ENCODE results near the gene RBCK1.

The RBCK1 gene

GRCh38 chr20:399182-399707 is 8.9 kb upstream of the RBCK1 start:
- no peak for DNase-seq (ENCODE audit: low spot score)

GRCh38 chr20:400128-400453 is 8.0 kb upstream of the RBCK1 start:
- no peak for DNase-seq (ENCODE audit: low spot score)

DNA sequence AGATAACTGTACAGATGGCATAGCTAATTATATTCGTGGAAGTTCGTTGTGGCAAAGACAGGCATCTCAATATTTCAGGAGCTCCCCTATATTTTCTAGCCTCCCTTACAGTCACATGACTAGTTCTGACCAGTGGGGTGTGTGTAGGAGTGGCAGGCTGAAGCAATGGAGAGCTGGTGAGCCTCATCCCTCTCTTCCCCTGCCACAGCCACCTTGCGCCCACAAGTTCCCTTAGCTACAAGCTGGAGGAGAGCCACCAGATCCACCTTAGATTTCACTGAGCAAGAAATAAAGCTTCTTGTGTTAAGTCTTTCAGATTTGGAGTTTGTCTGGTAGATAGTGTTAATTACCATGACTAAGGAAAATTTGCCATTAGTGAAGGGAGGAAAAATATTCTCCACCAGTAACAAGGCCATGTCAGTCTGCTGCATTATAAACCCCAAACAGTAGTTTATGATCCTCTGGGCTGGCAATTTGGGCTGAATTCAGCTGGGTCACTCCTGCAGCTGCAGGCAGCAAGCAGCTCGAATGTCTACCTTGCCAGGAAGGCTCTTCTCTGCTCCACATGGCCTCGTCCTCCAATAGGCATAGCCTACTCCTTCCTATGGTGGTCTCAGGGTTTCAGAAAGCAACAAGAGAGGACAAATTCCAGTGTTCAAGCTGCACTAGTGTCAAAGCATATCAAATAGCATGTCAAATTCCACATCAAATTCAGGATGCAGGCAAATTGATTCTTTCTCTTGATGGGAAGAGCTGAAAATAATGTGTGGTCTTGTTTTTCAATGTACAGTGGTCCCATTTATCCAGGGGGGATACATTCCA is 7.4 kb upstream of the RBCK1 start:
- no peak for DNase-seq (ENCODE audit: low spot score)

DNA sequence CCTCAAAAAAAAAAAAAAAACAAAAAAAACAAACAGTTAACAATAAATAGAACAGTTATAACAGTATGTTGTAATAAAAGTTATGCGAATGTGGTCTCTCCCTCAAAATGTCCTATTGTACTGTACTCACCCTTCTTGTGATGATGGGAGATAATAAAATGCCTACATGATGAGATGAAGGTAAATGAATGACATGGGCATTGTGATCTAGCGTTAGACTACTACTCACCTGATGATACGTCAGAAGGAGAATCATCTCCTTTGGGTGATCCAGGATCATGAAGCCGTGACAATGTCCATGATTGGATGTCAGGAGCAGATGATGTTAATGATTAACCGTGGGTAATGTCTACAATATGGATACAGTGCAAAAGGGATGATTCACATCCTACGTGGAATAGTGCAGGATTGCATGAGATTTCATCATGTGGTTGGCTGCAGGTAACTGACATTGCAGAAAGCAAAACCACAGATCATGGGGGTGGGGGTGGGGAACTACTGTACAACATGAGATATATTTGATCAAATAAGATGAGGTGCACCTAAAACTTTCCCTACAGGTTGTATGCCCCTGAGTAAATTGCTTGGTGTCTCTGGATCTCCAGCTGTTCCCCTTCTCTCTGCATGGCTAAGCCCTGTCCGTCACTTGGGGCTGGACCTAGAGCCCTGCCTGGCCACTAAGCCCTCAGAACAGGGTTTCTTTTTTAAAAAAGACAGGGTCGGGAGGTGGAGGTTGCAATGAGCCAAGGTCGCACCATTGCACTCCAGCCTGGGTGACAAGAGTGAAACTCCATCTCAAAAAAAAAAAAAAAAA is 6.2 kb upstream of the RBCK1 start:
- DNase-seq (ENCODE audit: low spot score): no peak

- no peak for DNase-seq (ENCODE audit: low spot score)
These were observed 5.6 kb upstream of the RBCK1 start for GRCh38 chr20:402496-402885.

DNA sequence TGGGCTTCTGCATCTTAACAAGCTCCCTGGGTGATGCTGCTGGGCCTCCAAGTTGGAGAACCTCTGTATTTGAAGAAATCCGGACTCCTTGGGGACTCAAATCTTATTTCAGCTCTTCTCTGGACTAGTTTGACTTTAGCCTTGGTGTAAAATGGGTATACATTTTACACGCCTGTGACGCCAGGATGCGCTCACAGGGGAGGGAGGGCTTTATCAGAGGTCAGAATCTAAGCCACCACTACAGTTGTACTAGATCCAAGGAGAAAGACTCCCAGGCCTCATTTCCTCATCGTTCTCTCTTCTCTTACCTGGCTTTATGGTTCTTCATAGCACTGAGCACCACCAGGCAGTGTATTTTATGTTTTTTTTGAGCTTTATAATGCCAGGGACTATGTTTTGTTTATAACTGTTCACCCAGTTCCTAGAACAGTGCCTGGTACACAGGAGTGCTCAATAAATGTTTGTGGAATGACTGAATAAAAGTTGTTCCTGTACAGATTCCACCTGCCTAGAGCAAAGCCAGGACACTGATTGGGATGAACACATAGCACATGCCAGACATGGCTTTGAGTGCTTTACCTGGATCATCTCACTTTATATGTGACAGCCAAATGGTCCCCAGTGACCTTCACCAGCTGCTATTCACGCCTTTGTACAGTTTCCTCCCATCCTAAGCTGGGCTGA is 5.1 kb upstream of the RBCK1 start:
- no peak for DNase-seq (ENCODE audit: low spot score)

DNA sequence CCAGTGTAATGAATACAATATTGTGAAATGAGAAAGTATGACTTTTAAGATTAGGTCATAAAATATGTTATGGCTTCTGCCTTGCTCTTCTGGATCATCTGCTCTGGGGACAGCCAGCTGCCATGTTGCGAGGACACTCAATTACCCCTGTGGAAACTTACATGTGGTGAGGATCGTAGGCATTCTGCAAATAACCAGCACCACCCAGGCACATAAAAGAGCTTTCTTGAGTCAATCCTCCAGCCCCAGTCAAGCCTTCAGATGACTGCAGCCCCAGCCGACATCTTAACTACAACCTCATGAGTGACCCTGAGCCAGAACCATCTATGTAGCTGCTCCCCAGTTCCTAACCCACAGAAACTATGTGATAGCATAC is 4.5 kb upstream of the RBCK1 start:
- DNase-seq (ENCODE audit: low spot score): no peak

- no peak for DNase-seq (ENCODE audit: low spot score)
These were observed 4.0 kb upstream of the RBCK1 start for GRCh38 chr20:404088-404487.

DNA sequence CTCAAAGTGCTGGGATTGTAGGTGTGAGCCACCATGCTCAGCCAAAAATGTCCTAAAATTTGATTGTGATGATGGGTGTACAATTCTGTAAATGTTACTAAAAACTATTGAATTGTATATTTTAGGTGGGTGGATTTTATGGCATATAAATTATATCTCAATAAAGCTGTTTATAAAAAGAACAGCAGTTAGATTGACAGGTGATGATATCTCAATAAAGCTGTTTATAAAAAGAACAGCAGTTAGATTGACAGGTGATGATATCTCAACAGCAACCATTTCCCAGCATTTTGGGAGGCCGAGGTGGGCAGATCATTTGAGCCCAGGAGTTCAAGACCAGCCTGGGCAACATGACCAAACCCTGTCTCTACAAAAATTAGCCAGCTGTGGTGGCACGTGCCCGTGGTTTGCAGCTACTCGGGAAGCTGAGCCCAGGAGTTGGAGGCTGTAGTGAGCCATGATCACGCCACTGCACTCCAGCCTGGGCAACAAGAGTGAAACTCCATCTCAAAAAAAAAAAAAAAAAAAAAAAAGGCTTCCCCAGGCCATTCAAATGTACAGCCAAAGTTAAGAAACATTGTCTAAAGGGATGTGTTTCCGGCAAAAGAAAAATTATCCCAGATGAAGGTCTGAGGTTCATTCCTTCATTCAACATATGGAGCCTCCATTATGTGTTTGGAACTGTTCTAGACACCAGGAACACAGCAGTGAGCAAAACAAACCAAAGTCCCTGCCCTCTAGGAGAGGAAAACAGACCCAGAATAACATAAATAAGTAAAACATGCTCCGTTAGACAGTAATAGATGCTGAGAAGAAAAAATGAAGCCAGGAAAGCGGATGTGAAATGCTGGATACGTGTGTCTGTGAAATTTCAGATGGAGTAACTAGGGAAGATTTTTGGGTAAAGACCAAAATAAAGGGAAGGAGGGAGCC is 1.6 kb upstream of the RBCK1 start:
- no peak for DNase-seq (ENCODE audit: low spot score)

- peak; percentile 72 for DNase-seq (ENCODE audit: low spot score)
These were observed 756 bp upstream of the RBCK1 start for GRCh38 chr20:407133-407952.

DNA sequence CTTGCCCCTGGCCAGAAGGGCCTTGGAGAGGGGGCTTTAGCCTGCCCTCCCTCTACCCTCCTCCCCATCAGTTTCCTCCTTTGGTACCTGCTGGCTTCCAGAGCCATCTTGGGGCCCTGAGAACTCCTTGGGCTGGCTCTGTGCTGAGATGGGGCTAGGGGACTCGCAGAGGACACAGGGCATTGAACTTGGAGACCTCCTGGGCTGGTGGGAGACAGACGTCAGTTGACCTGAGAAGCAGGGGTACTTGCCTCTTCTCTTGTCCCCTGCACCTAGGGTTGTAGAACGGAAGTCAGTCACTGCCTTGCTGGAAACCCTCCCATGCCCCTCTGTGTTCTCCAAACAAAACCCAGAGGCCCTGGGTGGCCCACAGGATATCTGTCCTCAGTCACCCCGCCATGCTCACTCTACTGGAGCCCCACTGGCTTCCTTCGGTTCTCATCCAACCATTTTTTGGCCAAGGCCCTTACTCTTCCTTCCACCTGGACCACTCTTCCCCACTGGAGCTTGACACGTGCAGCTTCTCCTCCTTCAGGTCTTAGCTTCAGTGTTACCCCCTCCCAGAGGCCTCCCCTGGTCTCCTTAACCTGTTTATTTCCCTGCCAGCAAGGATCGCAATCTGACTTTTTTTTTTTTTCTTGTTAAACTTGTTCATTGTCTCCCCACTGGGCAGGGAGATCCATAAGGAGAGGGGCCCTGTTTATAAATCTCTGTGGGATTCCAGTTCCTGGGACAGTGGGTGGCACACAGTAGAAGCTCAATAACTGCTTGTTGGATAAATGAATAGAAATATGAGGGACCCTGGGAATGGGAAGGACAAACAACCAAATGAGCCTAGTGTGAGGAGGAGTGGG is 971 bp downstream of the RBCK1 start:
- peak; percentile 22 for DNase-seq (ENCODE audit: low spot score)

GRCh38 chr20:409697-410559 is 1.8 kb downstream of the RBCK1 start:
- peak; percentile 33 for DNase-seq (ENCODE audit: low spot score)

DNA sequence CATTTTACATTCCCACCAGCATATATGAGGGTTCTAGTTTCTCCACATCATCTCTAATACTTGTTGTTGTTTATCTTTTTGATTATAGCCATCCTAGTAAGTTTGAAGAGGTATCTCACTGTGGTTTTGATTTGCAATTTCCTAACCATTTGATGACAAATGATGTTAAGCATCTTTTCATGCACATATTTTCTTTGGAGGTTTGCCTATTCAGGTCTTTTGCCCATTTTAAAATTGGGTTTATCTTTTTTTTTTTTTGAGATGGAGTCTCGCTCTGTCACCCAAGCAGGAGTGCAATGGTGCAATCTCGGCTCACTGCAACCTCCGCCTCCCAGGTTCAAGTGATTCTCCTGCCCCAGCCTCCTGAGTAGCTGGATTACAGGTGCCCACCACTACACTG is 4.0 kb downstream of the RBCK1 start:
- DNase-seq (ENCODE audit: low spot score): no peak

GRCh38 chr20:414161-414560 is 6.1 kb downstream of the RBCK1 start:
- no peak for DNase-seq (ENCODE audit: low spot score)

GRCh38 chr20:415820-416322 is 7.8 kb downstream of the RBCK1 start:
- no peak for DNase-seq (ENCODE audit: low spot score)

- DNase-seq (ENCODE audit: low spot score): no peak
These were observed 9.1 kb downstream of the RBCK1 start for GRCh38 chr20:416950-417800.

DNA sequence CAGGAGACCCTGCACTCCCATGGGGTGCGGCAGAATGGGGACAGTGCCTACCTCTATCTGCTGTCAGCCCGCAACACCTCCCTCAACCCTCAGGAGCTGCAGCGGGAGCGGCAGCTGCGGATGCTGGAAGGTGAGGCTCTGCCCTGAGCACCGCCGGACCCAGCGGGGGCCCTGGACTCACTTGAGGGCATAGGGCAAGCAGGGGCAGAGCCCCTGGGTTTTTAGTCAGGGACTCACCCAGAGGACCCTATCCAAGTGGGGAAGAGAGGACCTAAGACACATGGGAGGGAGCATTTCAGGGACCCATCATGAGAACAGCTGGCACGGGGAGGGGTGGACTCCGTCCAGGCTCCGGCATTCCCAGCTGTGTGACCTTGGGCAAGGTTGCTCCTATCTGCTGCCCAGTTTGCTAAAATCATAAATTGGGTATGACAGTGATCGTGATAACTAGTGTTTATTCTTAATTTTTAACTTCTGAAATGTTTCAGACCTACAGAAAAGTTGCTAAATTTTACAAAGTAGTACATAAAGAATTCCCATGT is 9.8 kb downstream of the RBCK1 start:
- DNase-seq (ENCODE audit: low spot score): no peak
